Measurements from ENCODE around the gene SVOP. TPM values are rescaled to one million over a fixed set of nuclear protein-coding genes. Genes with fewer than 3 reads are reported as not detected.

The SVOP gene
- total and polyA plus RNA-seq, 2 experiments from 2014 or later, result 0.10 TPM; not detected in 1

DNA sequence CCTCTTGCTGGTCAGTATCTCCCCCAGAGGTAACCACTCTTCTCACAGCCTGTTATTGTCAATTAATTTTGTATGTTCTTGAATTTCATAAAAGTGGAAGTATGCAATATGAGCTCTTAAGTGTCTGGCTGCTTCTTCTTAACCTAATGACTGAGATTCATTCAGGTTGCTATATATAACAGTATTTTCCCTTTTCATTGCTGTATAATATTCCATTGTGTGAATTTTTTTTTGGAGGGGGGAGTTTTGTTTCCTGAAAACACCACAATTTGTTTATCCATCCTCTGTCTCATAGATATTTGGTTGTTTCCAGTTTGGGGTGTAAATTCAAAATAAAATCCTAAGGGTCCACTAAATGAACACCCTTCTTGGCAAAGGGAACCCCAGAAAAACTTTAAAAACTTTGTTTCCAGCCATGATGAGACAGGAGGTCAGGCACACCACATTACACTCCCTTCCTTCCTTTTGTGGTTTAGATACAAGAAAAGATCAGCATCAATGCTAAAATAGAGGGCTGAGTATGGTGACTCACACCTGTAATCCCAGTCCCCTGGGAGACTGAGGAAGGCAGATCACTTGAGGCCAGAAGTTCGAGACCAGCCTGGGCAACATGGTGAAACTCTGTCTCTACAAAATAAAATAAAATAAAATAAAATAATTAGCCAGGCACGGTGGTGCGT, 145.0 kb downstream of the SVOP start:
- Mint-ChIP-seq H3K27me3 (ENCODE audit: insufficient read depth, low read depth, poor library complexity) (peaks cover 5% of the 10 kb centered on the region), H3K9me3 (no peaks in the 10 kb centered on the region), H3K4me3 (no peak overlapping the region), H3K27ac (no peak overlapping the region), H3K36me3 (ENCODE audit: low read depth) (no peaks in the 10 kb centered on the region), H3K4me1 (peaks cover 2% of the 10 kb centered on the region; the same call in 1 of the 3 replicates)
- Histone ChIP-seq H2AFZ (no peak overlapping the region), H3F3A (replicated peaks; ENCODE audit: low read depth) (no peaks in the 10 kb centered on the region), H3K27me3 (ENCODE audit: insufficient read depth) (no peaks in the 10 kb centered on the region), H3K36me3 (ENCODE audit: insufficient read depth) (no peaks in the 10 kb centered on the region), H3K4me1 (ENCODE audit: insufficient read depth) (no peaks in the 10 kb centered on the region; the same call in 1 of the 2 replicates), H3K4me2 (no peak overlapping the region), H3K79me2 (replicated peaks; ENCODE audit: insufficient read depth) (no peaks in the 10 kb centered on the region), H4K20me1 (replicated peaks; ENCODE audit: insufficient read depth) (no peaks in the 10 kb centered on the region), H3K9me2 (ENCODE audit: insufficient read depth) (no peaks in the 10 kb centered on the region), H3K27ac (ENCODE audit: low read depth) (no peak overlapping the region), H3K4me3 (no peak overlapping the region)
- TF ChIP-seq ZNF331 (CRISPR knock-in tag; IDR thresholded peaks at IDR 0.05; ENCODE audit: low read depth) (no peak), STAT1 (IDR thresholded peaks at IDR 0.05; ENCODE audit: unreplicated experiment) (no peak), JUNB (IDR thresholded peaks at IDR 0.05; ENCODE audit: unreplicated experiment) (no peak), ZNF114 (CRISPR knock-in tag; IDR thresholded peaks at IDR 0.05) (no peak), CREB1 (CRISPR knock-in tag; IDR thresholded peaks at IDR 0.05; ENCODE audit: low read depth) (no peak), REST (IDR thresholded peaks at IDR 0.05; ENCODE audit: unreplicated experiment) (no peak), EZH2phosphoT487 (IDR thresholded peaks at IDR 0.05; ENCODE audit: unreplicated experiment) (no peak), NANOG (IDR thresholded peaks at IDR 0.05; ENCODE audit: borderline replicate concordance) (no peak), EZH2 (IDR thresholded peaks at IDR 0.05; ENCODE audit: low read depth, unreplicated experiment) (no peak), POLR2AphosphoS5 (IDR thresholded peaks at IDR 0.05; ENCODE audit: low read depth) (no peak)
- TF ChIP-seq, protein P1, sequence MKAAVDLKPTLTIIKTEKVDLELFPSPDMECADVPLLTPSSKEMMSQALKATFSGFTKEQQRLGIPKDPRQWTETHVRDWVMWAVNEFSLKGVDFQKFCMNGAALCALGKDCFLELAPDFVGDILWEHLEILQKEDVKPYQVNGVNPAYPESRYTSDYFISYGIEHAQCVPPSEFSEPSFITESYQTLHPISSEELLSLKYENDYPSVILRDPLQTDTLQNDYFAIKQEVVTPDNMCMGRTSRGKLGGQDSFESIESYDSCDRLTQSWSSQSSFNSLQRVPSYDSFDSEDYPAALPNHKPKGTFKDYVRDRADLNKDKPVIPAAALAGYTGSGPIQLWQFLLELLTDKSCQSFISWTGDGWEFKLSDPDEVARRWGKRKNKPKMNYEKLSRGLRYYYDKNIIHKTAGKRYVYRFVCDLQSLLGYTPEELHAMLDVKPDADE (IDR thresholded peaks at IDR 0.05), result no peak
- TF ChIP-seq, protein P2, sequence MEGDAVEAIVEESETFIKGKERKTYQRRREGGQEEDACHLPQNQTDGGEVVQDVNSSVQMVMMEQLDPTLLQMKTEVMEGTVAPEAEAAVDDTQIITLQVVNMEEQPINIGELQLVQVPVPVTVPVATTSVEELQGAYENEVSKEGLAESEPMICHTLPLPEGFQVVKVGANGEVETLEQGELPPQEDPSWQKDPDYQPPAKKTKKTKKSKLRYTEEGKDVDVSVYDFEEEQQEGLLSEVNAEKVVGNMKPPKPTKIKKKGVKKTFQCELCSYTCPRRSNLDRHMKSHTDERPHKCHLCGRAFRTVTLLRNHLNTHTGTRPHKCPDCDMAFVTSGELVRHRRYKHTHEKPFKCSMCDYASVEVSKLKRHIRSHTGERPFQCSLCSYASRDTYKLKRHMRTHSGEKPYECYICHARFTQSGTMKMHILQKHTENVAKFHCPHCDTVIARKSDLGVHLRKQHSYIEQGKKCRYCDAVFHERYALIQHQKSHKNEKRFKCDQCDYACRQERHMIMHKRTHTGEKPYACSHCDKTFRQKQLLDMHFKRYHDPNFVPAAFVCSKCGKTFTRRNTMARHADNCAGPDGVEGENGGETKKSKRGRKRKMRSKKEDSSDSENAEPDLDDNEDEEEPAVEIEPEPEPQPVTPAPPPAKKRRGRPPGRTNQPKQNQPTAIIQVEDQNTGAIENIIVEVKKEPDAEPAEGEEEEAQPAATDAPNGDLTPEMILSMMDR (conservative IDR thresholded peaks at IDR 0.05; ENCODE audit: low read depth in 2 of 2), result no peak
- TF ChIP-seq, protein P3, sequence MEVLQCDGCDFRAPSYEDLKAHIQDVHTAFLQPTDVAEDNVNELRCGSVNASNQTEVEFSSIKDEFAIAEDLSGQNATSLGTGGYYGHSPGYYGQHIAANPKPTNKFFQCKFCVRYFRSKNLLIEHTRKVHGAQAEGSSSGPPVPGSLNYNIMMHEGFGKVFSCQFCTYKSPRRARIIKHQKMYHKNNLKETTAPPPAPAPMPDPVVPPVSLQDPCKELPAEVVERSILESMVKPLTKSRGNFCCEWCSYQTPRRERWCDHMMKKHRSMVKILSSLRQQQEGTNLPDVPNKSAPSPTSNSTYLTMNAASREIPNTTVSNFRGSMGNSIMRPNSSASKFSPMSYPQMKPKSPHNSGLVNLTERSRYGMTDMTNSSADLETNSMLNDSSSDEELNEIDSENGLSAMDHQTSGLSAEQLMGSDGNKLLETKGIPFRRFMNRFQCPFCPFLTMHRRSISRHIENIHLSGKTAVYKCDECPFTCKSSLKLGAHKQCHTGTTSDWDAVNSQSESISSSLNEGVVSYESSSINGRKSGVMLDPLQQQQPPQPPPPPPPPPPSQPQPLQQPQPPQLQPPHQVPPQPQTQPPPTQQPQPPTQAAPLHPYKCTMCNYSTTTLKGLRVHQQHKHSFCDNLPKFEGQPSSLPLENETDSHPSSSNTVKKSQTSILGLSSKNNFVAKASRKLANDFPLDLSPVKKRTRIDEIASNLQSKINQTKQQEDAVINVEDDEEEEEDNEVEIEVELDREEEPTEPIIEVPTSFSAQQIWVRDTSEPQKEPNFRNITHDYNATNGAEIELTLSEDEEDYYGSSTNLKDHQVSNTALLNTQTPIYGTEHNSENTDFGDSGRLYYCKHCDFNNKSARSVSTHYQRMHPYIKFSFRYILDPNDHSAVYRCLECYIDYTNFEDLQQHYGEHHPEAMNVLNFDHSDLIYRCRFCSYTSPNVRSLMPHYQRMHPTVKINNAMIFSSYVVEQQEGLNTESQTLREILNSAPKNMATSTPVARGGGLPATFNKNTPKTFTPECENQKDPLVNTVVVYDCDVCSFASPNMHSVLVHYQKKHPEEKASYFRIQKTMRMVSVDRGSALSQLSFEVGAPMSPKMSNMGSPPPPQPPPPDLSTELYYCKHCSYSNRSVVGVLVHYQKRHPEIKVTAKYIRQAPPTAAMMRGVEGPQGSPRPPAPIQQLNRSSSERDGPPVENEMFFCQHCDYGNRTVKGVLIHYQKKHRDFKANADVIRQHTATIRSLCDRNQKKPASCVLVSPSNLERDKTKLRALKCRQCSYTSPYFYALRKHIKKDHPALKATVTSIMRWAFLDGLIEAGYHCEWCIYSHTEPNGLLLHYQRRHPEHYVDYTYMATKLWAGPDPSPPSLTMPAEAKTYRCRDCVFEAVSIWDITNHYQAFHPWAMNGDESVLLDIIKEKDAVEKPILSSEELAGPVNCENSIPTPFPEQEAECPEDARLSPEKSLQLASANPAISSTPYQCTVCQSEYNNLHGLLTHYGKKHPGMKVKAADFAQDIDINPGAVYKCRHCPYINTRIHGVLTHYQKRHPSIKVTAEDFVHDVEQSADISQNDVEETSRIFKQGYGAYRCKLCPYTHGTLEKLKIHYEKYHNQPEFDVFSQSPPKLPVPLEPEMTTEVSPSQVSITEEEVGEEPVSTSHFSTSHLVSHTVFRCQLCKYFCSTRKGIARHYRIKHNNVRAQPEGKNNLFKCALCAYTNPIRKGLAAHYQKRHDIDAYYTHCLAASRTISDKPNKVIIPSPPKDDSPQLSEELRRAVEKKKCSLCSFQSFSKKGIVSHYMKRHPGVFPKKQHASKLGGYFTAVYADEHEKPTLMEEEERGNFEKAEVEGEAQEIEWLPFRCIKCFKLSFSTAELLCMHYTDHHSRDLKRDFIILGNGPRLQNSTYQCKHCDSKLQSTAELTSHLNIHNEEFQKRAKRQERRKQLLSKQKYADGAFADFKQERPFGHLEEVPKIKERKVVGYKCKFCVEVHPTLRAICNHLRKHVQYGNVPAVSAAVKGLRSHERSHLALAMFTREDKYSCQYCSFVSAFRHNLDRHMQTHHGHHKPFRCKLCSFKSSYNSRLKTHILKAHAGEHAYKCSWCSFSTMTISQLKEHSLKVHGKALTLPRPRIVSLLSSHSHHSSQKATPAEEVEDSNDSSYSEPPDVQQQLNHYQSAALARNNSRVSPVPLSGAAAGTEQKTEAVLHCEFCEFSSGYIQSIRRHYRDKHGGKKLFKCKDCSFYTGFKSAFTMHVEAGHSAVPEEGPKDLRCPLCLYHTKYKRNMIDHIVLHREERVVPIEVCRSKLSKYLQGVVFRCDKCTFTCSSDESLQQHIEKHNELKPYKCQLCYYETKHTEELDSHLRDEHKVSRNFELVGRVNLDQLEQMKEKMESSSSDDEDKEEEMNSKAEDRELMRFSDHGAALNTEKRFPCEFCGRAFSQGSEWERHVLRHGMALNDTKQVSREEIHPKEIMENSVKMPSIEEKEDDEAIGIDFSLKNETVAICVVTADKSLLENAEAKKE (CRISPR knock-in tag; IDR thresholded peaks at IDR 0.05), result no peak
- DNase-seq (ENCODE audit: low spot score) (no peak), ATAC-seq (no peak)

Data from GM23338 (cell line).